GM12872 (cell line): ENCODE data around the gene UNC119.

Experiments
- TF ChIP-seq, protein P1 (sequence below): IDR thresholded peaks from 3 replicates; pipeline ENCODE4 v1.5.1; 2011; ENCODE audit warnings: low read depth, mild to moderate bottlenecking, low read length, moderate library complexity; ENCODE audit not compliant: insufficient read depth

The UNC119 gene

GRCh38 chr17:28528327-28529012, 24.0 kb downstream of the UNC119 start:
- TF ChIP-seq, protein P1, sequence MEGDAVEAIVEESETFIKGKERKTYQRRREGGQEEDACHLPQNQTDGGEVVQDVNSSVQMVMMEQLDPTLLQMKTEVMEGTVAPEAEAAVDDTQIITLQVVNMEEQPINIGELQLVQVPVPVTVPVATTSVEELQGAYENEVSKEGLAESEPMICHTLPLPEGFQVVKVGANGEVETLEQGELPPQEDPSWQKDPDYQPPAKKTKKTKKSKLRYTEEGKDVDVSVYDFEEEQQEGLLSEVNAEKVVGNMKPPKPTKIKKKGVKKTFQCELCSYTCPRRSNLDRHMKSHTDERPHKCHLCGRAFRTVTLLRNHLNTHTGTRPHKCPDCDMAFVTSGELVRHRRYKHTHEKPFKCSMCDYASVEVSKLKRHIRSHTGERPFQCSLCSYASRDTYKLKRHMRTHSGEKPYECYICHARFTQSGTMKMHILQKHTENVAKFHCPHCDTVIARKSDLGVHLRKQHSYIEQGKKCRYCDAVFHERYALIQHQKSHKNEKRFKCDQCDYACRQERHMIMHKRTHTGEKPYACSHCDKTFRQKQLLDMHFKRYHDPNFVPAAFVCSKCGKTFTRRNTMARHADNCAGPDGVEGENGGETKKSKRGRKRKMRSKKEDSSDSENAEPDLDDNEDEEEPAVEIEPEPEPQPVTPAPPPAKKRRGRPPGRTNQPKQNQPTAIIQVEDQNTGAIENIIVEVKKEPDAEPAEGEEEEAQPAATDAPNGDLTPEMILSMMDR: no peak

DNA sequence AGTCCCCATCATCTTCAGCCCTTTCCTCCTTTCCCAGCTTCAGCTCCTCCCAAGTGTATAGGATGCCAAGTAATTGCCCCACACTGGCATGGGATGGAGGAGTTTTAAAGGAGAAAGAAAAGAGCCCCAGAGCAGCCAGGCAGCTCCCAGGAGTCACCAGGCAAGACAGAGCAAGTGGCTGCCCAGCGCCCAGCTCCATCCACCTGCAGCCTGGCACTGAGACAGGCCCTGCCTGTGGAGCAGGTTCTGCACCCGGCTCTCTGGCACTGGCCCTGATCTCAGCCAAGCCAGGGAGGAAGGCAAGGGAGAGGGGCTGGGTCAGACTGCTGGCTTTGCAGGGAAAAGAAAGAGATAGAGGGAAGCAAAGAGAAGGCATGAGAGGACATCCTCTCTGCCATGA, 24.6 kb downstream of the UNC119 start:
- TF ChIP-seq, protein P1: no peak

DNA sequence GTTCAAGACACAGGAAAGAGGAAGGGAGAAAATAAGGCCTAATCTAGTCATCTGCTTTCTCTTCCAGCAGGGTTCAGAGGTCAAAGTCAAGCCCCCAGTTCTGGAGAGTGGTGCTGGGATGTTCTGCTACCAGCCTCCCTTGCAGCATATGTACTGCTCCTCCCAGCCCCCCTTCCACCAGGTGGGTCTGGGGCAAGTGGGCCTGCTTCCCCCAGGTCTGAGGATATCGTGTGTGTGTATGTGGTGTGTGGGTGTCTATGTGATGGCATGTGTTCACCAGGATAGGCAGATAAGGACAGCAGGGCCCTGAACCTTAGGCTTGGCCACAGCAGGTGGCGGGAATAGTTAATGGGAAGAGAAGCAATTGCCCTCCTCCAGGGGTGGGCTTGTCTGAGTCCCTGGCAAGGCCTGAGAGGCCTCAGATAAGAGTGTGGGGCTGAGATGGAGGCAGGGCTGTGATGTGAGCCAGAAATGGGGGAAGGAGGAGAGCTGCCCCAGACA, 25.2 kb downstream of the UNC119 start:
- TF ChIP-seq, protein P1: no peak

- TF ChIP-seq, protein P1: no peak
Observed at GRCh38 chr17:28526381-28526780, 26.0 kb downstream of the UNC119 start.

- TF ChIP-seq, protein P1: no peak
Observed at GRCh38 chr17:28524476-28525424, 27.7 kb downstream of the UNC119 start.

DNA sequence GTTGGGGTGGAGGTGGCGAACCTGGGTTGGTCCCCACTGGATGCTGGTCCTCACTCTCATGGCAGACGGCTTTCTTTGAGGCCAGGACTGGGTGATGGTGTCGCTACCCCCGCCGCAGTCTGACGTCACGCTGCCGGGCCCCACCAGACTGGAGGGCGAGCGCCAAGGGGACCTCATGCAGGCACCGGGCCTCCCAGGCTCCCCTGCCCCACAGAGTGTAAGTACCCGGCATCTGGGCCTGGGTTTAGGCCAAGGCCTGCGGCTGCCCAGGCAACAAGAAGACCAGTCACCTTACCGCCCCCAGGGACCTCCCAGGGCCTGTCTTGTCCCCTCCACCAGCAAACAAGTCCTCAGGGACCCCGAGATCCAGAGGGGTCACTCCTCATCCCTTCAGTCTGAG, 28.5 kb downstream of the UNC119 start:
- TF ChIP-seq, protein P1: no peak

- TF ChIP-seq, protein P1: no peak
Observed at GRCh38 chr17:28523186-28523585, 29.2 kb downstream of the UNC119 start.
